Sigmoid colon (tissue), 7 donors: ENCODE data around the gene HBG2. TPM values are rescaled to one million over a fixed set of nuclear protein-coding genes. Genes with fewer than 3 reads are reported as not detected.

Experiments
- DNase-seq: peaks from one replicate; pipeline ENCODE4 v3.0.0-alpha.2; 2019
- H3K27ac ChIP-seq, 4 donors: fragments of 200-600 bp; sonication (generic); one replicate each; pipeline ENCODE4 v1.5.1; 2016 to 2019; ENCODE audit warnings: mild to moderate bottlenecking in 1 of 4
- H3K27me3 ChIP-seq, 3 donors: fragments of 200-600 bp; sonication (generic); one replicate each; pipeline ENCODE4 v1.5.1; 2019; ENCODE audit warnings: mild to moderate bottlenecking in 1 of 3
- H3K36me3 ChIP-seq, 4 donors: fragments of 200-600 bp; sonication (generic); one replicate each; pipeline ENCODE4 v1.5.1; 2016 to 2019
- H3K4me1 ChIP-seq, 4 donors: fragments of 200-600 bp; sonication (generic); one replicate each; pipeline ENCODE4 v1.5.1; 2017 to 2019
- H3K4me3 ChIP-seq, 4 donors: fragments of 200-600 bp; sonication (generic); one replicate each; pipeline ENCODE4 v1.5.1; 2017 to 2019; ENCODE audit warnings: mild to moderate bottlenecking in 2 of 4, moderate library complexity in 1 of 4
- H3K9me3 ChIP-seq, 4 donors: fragments of 200-600 bp in 3 of 4; sonication (generic) in 3 of 4; one replicate each; pipeline versions ENCODE4 v1.5.1 to v1.6.1; 2013 to 2019
- EP300 ChIP-seq, 4 donors: sonication (generic); formaldehyde crosslinking; IDR thresholded peaks; one replicate each; pipeline ENCODE4 v1.6.1; 2017; ENCODE audit warnings: antibody characterized with exemption in 4 of 4
- POLR2A ChIP-seq, 2 donors: fragments of 450-650 bp; IDR thresholded peaks; one replicate each; pipeline ENCODE4 v1.6.1; 2016; ENCODE audit warnings: antibody characterized with exemption in 2 of 2, mild to moderate bottlenecking in 2 of 2, moderate library complexity in 2 of 2
- POLR2AphosphoS5 ChIP-seq, 4 donors: sonication (generic); formaldehyde crosslinking; IDR thresholded peaks; one replicate each; pipeline ENCODE4 v1.6.1; 2017; ENCODE audit warnings: antibody characterized with exemption in 4 of 4
- WGBS, 2 donors: extraction: QIAGEN DNeasy Blood & Tissue Kit; methylation state at CpG; one replicate each; pipeline ENCODE4 v1.1.7; 2013; 5-methylcytosine and 5-hydroxymethylcytosine counted together
- intact Hi-C: fragments of 100-400 bp; cut with DNase I; formaldehyde crosslinking; loops from one replicate; pipeline ENCODE4 v1.15.1; 2023
- polyA plus RNA-seq, 3 donors: library from polyadenylated mRNA; stranded (reverse); fragments of 200-250 nt; gene quantifications; one replicate each; pipeline ENCODE4 v1.2.3, GENCODE V29; 2013
- total RNA-seq, 4 donors: library from RNA; depleted of rRNA; stranded (reverse); fragments of >200 nt; gene quantifications; one replicate each; pipeline ENCODE4 v1.1.0, GENCODE V29; 2016
- TF ChIP-seq, protein P1 (sequence below), 4 experiments: fragments of 450-650 bp in 3 of 4; fragments of 200-600 bp in 1 of 4; IDR thresholded peaks; one replicate each; pipeline ENCODE4 v1.5.1; 2016 to 2019; ENCODE audit warnings: antibody characterized with exemption in 4 of 4, mild to moderate bottlenecking in 3 of 4, moderate library complexity in 2 of 4
- donor health status: healthy with polysubstance abuse.
- donor health status: Bipolar disorder and iron deficiency.
- donor health status: healthy.

The HBG2 gene
- total and polyA plus RNA-seq, 7 donors = not detected

DNA sequence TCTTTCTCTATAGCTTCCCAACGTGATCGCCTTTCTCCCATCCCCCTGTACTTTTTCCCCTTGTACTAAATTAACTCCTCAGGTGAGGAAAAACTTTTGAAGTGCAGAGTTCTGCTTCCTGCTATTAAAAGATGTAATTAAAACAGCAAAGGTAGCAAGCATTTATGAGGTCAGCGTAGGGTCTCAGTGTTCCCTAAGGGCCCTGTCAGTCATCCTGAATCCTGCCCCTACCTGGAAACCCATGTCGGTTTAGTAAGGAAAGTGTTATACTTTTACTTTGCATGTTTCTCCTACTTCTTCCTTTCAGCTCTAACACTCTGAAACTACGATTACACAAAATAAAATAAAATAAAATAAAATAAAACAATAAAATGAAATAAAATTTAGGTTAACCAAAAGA, 26.5 kb downstream of the HBG2 start:
- Histone ChIP-seq H3K4me3 (no peak overlapping the region), H3K36me3 (no peaks in the 10 kb centered on the region), H3K4me1 (no peaks in the 10 kb centered on the region), H3K27me3 (no peaks in the 10 kb centered on the region), H3K9me3 (no peaks in the 10 kb centered on the region), H3K27ac (no peak overlapping the region)
- 49 to 60% methylated on average over 5 of the region's 5 CpGs for WGBS, 2 donors
- intact Hi-C loops = no loop called here
- no peak for DNase-seq
- TF ChIP-seq EP300 (IDR thresholded peaks at IDR 0.05) = no peak
- no peak for TF ChIP-seq POLR2A (IDR thresholded peaks at IDR 0.05)
- TF ChIP-seq, protein P1, sequence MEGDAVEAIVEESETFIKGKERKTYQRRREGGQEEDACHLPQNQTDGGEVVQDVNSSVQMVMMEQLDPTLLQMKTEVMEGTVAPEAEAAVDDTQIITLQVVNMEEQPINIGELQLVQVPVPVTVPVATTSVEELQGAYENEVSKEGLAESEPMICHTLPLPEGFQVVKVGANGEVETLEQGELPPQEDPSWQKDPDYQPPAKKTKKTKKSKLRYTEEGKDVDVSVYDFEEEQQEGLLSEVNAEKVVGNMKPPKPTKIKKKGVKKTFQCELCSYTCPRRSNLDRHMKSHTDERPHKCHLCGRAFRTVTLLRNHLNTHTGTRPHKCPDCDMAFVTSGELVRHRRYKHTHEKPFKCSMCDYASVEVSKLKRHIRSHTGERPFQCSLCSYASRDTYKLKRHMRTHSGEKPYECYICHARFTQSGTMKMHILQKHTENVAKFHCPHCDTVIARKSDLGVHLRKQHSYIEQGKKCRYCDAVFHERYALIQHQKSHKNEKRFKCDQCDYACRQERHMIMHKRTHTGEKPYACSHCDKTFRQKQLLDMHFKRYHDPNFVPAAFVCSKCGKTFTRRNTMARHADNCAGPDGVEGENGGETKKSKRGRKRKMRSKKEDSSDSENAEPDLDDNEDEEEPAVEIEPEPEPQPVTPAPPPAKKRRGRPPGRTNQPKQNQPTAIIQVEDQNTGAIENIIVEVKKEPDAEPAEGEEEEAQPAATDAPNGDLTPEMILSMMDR (IDR thresholded peaks at IDR 0.05) = no peak
- no peak for TF ChIP-seq POLR2AphosphoS5 (IDR thresholded peaks at IDR 0.05)

- no peaks in the 10 kb centered on the region for H3K36me3 ChIP-seq
- TF ChIP-seq POLR2A (IDR thresholded peaks at IDR 0.05) (no peak), EP300 (IDR thresholded peaks at IDR 0.05) (no peak), POLR2AphosphoS5 (IDR thresholded peaks at IDR 0.05) (no peak)
- TF ChIP-seq, protein P1 (IDR thresholded peaks at IDR 0.05) = no peak
- DNase-seq = no peak
- 19 to 54% methylated on average over 1 of the region's 1 CpG for WGBS, 2 donors
- H3K4me3 ChIP-seq = no peak overlapping the region
- intact Hi-C loops = no loop called here
- H3K9me3 ChIP-seq = no peaks in the 10 kb centered on the region
- no peak overlapping the region for H3K27ac ChIP-seq
- H3K27me3 ChIP-seq = no peaks in the 10 kb centered on the region
- no peaks in the 10 kb centered on the region for H3K4me1 ChIP-seq
Measured at GRCh38 chr11:5227681-5228080, 26.9 kb downstream of the HBG2 start.

- no peak for TF ChIP-seq POLR2AphosphoS5 (IDR thresholded peaks at IDR 0.05)
- TF ChIP-seq EP300 (IDR thresholded peaks at IDR 0.05) = no peak
- TF ChIP-seq, protein P1 (IDR thresholded peaks at IDR 0.05) = no peak
- no peak for TF ChIP-seq POLR2A (IDR thresholded peaks at IDR 0.05)
- Histone ChIP-seq H3K36me3 (no peaks in the 10 kb centered on the region), H3K4me3 (no peak within 1 kb of the TSS), H3K27ac (no peak within 1 kb of the TSS), H3K4me1 (no peaks in the 10 kb centered on the region), H3K27me3 (no peaks in the 10 kb centered on the region), H3K9me3 (no peaks in the 10 kb centered on the region)
- intact Hi-C loops = no loop called here
- DNase-seq = no peak
- WGBS, 2 donors = 32 to 67% methylated on average over 3 of the region's 3 CpGs
Measured at GRCh38 chr11:5226732-5227310, 27.8 kb downstream of the HBG2 start, which contains the start of gene HBB. HBB (minus strand) TSS chr11:5227071; CDS start chr11:5227021, 50 bp downstream.

GRCh38 chr11:5225480-5225871, 29.1 kb downstream of the HBG2 start:
- intact Hi-C loops = no loop called here
- H3K4me3 ChIP-seq = no peak overlapping the region
- no peaks in the 10 kb centered on the region for H3K9me3 ChIP-seq
- H3K27ac ChIP-seq = no peak overlapping the region
- WGBS, 2 donors = 57 to 61% methylated on average over 2 of the region's 2 CpGs
- no peaks in the 10 kb centered on the region for H3K36me3 ChIP-seq
- no peak for TF ChIP-seq EP300 (IDR thresholded peaks at IDR 0.05)
- no peak for TF ChIP-seq POLR2A (IDR thresholded peaks at IDR 0.05)
- TF ChIP-seq POLR2AphosphoS5 (IDR thresholded peaks at IDR 0.05) = no peak
- TF ChIP-seq, protein P1 (IDR thresholded peaks at IDR 0.05) = no peak
- no peaks in the 10 kb centered on the region for H3K4me1 ChIP-seq
- DNase-seq = no peak
- no peaks in the 10 kb centered on the region for H3K27me3 ChIP-seq
